ENCODE results near the gene LUZP1.

LUZP1 gene

GRCh38 chr1:23081376-23081775 lies 87.3 kb downstream of the LUZP1 start:
- POLR2A ChIA-PET = no interaction called here
- no peaks in the 10 kb centered on the region for H3K9me3 ChIP-seq (ENCODE audit: control extremely low read depth in 1 of 5, control insufficient read depth in 4 of 5, insufficient read depth in 2 of 5, low read depth in 1 of 5, low read length in 4 of 5)
- CTCF ChIA-PET = interaction anchor here (0.8 to 4.3 kb wide), 6 partner anchors 13 to 108 kb away, joined by 3 to 27 read pairs (median 5); no protein-coding TSS in a partner anchor
- no peak overlapping the region for H3K4me3 ChIP-seq (ENCODE audit: control insufficient read depth in 1 of 7, extremely low read depth in 1 of 7, insufficient read depth in 4 of 7, low read depth in 2 of 7, low read length in 6 of 7)
- H3K27ac ChIP-seq (ENCODE audit: insufficient read depth in 1 of 2, low read depth in 1 of 2, low read length in 2 of 2, poor library complexity in 1 of 2, severe bottlenecking in 2 of 2) = no peak overlapping the region
- peak in 2 of 3 donors; percentile 52 for DNase-seq
- WGBS (ENCODE audit: insufficient coverage) = 98% methylated on average over 3 of the region's 3 CpGs
- H3K36me3 ChIP-seq (ENCODE audit: control insufficient read depth in 4 of 4, insufficient read depth in 4 of 4, low read length in 3 of 4) = peaks cover 20 to 97% (median 75%) of the 10 kb centered on the region in 4 experiments
- H3K27me3 ChIP-seq (replicated peaks in 2 of 5; ENCODE audit: control insufficient read depth in 4 of 5, insufficient read depth in 5 of 5, low read length in 4 of 5) = no peaks in the 10 kb centered on the region
- no peaks in the 10 kb centered on the region for H3K4me1 ChIP-seq (ENCODE audit: control extremely low read depth in 1 of 4, control insufficient read depth in 4 of 4, insufficient read depth in 4 of 4, low read length in 3 of 4)

- Histone ChIP-seq H3K4me3 (ENCODE audit: control insufficient read depth in 1 of 7, extremely low read depth in 1 of 7, insufficient read depth in 4 of 7, low read depth in 2 of 7, low read length in 6 of 7) (no peak overlapping the region), H3K27ac (ENCODE audit: insufficient read depth in 1 of 2, low read depth in 1 of 2, low read length in 2 of 2, poor library complexity in 1 of 2, severe bottlenecking in 2 of 2) (no peak overlapping the region), H3K9me3 (ENCODE audit: control extremely low read depth in 1 of 5, control insufficient read depth in 4 of 5, insufficient read depth in 2 of 5, low read depth in 1 of 5, low read length in 4 of 5) (no peaks in the 10 kb centered on the region), H3K4me1 (ENCODE audit: control extremely low read depth in 1 of 4, control insufficient read depth in 4 of 4, insufficient read depth in 4 of 4, low read length in 3 of 4) (no peaks in the 10 kb centered on the region), H3K27me3 (replicated peaks in 2 of 5; ENCODE audit: control insufficient read depth in 4 of 5, insufficient read depth in 5 of 5, low read length in 4 of 5) (no peaks in the 10 kb centered on the region), H3K36me3 (ENCODE audit: control insufficient read depth in 4 of 4, insufficient read depth in 4 of 4, low read length in 3 of 4) (peaks cover 20 to 96% (median 72%) of the 10 kb centered on the region in 4 experiments)
- WGBS (ENCODE audit: insufficient coverage) = no CpG with 5 or more reads among the region's 3 CpGs
- CTCF ChIA-PET = interaction anchor here (1.2 to 4.3 kb wide), 5 partner anchors 13 to 105 kb away, joined by 4 to 27 read pairs (median 5); no protein-coding TSS in a partner anchor
- POLR2A ChIA-PET = no interaction called here
- DNase-seq = no peak
Observed at GRCh38 chr1:23080885-23081284, 87.8 kb downstream of the LUZP1 start.

GRCh38 chr1:23079025-23079424 lies 89.6 kb downstream of the LUZP1 start:
- H3K36me3 ChIP-seq (ENCODE audit: control insufficient read depth in 4 of 4, insufficient read depth in 4 of 4, low read length in 3 of 4) = peaks cover 18 to 84% (median 63%) of the 10 kb centered on the region in 4 experiments
- CTCF ChIA-PET = interaction anchor here (1.0 to 4.3 kb wide), 4 partner anchors 10 to 107 kb away, joined by 3 to 27 read pairs (median 4); no protein-coding TSS in a partner anchor

GRCh38 chr1:23074012-23074411 lies 94.6 kb downstream of the LUZP1 start:
- Histone ChIP-seq H3K4me3 (ENCODE audit: control insufficient read depth in 1 of 7, extremely low read depth in 1 of 7, insufficient read depth in 4 of 7, low read depth in 2 of 7, low read length in 6 of 7) (no peak overlapping the region), H3K27ac (ENCODE audit: insufficient read depth in 1 of 2, low read depth in 1 of 2, low read length in 2 of 2, poor library complexity in 1 of 2, severe bottlenecking in 2 of 2) (no peak overlapping the region), H3K4me1 (ENCODE audit: control extremely low read depth in 1 of 4, control insufficient read depth in 4 of 4, insufficient read depth in 4 of 4, low read length in 3 of 4) (peaks cover 0 to 7% (median 2%) of the 10 kb centered on the region in 4 experiments), H3K36me3 (ENCODE audit: control insufficient read depth in 4 of 4, insufficient read depth in 4 of 4, low read length in 3 of 4) (peaks cover 25 to 81% (median 52%) of the 10 kb centered on the region in 4 experiments), H3K27me3 (replicated peaks in 2 of 5; ENCODE audit: control insufficient read depth in 4 of 5, insufficient read depth in 5 of 5, low read length in 4 of 5) (no peaks in the 10 kb centered on the region), H3K9me3 (ENCODE audit: control extremely low read depth in 1 of 5, control insufficient read depth in 4 of 5, insufficient read depth in 2 of 5, low read depth in 1 of 5, low read length in 4 of 5) (no peaks in the 10 kb centered on the region)
- no peak for DNase-seq
- POLR2A ChIA-PET = no interaction called here
- CTCF ChIA-PET = no interaction called here

More at GRCh38 chr1:23079025-23079424, 89.6 kb downstream of the LUZP1 start:
- no peaks in the 10 kb centered on the region for H3K9me3 ChIP-seq (ENCODE audit: control extremely low read depth in 1 of 5, control insufficient read depth in 4 of 5, insufficient read depth in 2 of 5, low read depth in 1 of 5, low read length in 4 of 5)
- no peak overlapping the region for H3K27ac ChIP-seq (ENCODE audit: insufficient read depth in 1 of 2, low read depth in 1 of 2, low read length in 2 of 2, poor library complexity in 1 of 2, severe bottlenecking in 2 of 2)
- no peaks in the 10 kb centered on the region for H3K4me1 ChIP-seq (ENCODE audit: control extremely low read depth in 1 of 4, control insufficient read depth in 4 of 4, insufficient read depth in 4 of 4, low read length in 3 of 4)
- 98% methylated on average over 6 of the region's 6 CpGs for WGBS (ENCODE audit: insufficient coverage)
- no peak overlapping the region for H3K4me3 ChIP-seq (ENCODE audit: control insufficient read depth in 1 of 7, extremely low read depth in 1 of 7, insufficient read depth in 4 of 7, low read depth in 2 of 7, low read length in 6 of 7)
- POLR2A ChIA-PET = no interaction called here
- no peak for DNase-seq
- no peaks in the 10 kb centered on the region for H3K27me3 ChIP-seq (replicated peaks in 2 of 5; ENCODE audit: control insufficient read depth in 4 of 5, insufficient read depth in 5 of 5, low read length in 4 of 5)

GRCh38 chr1:23069675-23070074 lies 99.0 kb downstream of the LUZP1 start:
- H3K36me3 ChIP-seq (ENCODE audit: control insufficient read depth in 4 of 4, insufficient read depth in 4 of 4, low read length in 3 of 4) = peaks cover 31 to 92% (median 69%) of the 10 kb centered on the region in 4 experiments
- H3K4me3 ChIP-seq (ENCODE audit: control insufficient read depth in 1 of 7, extremely low read depth in 1 of 7, insufficient read depth in 4 of 7, low read depth in 2 of 7, low read length in 6 of 7) = no peak overlapping the region
- no peak for DNase-seq
- CTCF ChIA-PET = interaction anchor here (0.7 kb wide), 1 partner anchor 10 kb away, joined by 3 read pairs; no protein-coding TSS in a partner anchor
- no peak overlapping the region for H3K27ac ChIP-seq (ENCODE audit: insufficient read depth in 1 of 2, low read depth in 1 of 2, low read length in 2 of 2, poor library complexity in 1 of 2, severe bottlenecking in 2 of 2)
- POLR2A ChIA-PET = interaction anchor here (0.7 kb wide), 1 partner anchor 57 kb away, joined by 3 read pairs; no protein-coding TSS in a partner anchor
- H3K4me1 ChIP-seq (ENCODE audit: control extremely low read depth in 1 of 4, control insufficient read depth in 4 of 4, insufficient read depth in 4 of 4, low read length in 3 of 4) = peaks cover 0 to 7% (median 2%) of the 10 kb centered on the region in 4 experiments
- WGBS (ENCODE audit: insufficient coverage) = 100% methylated on average over 3 of the region's 4 CpGs
- no peaks in the 10 kb centered on the region for H3K27me3 ChIP-seq (replicated peaks in 2 of 5; ENCODE audit: control insufficient read depth in 4 of 5, insufficient read depth in 5 of 5, low read length in 4 of 5)
- no peaks in the 10 kb centered on the region for H3K9me3 ChIP-seq (ENCODE audit: control extremely low read depth in 1 of 5, control insufficient read depth in 4 of 5, insufficient read depth in 2 of 5, low read depth in 1 of 5, low read length in 4 of 5)

- DNase-seq = no peak
- Histone ChIP-seq H3K4me1 (ENCODE audit: control extremely low read depth in 1 of 4, control insufficient read depth in 4 of 4, insufficient read depth in 4 of 4, low read length in 3 of 4) (peaks cover 0 to 7% (median 2%) of the 10 kb centered on the region in 4 experiments), H3K27ac (ENCODE audit: insufficient read depth in 1 of 2, low read depth in 1 of 2, low read length in 2 of 2, poor library complexity in 1 of 2, severe bottlenecking in 2 of 2) (no peak overlapping the region), H3K27me3 (replicated peaks in 2 of 5; ENCODE audit: control insufficient read depth in 4 of 5, insufficient read depth in 5 of 5, low read length in 4 of 5) (no peaks in the 10 kb centered on the region), H3K36me3 (ENCODE audit: control insufficient read depth in 4 of 4, insufficient read depth in 4 of 4, low read length in 3 of 4) (peaks cover 31 to 93% (median 71%) of the 10 kb centered on the region in 4 experiments), H3K9me3 (ENCODE audit: control extremely low read depth in 1 of 5, control insufficient read depth in 4 of 5, insufficient read depth in 2 of 5, low read depth in 1 of 5, low read length in 4 of 5) (no peaks in the 10 kb centered on the region), H3K4me3 (ENCODE audit: control insufficient read depth in 1 of 7, extremely low read depth in 1 of 7, insufficient read depth in 4 of 7, low read depth in 2 of 7, low read length in 6 of 7) (no peak overlapping the region)
- WGBS (ENCODE audit: insufficient coverage) = 90% methylated on average over 1 of the region's 2 CpGs
- ChIA-PET CTCF (interaction anchor here (0.7 to 1.0 kb wide), 2 partner anchors 11 to 115 kb away, joined by 3 read pairs; no protein-coding TSS in a partner anchor), POLR2A (no interaction called here)
Observed at GRCh38 chr1:23069149-23069548, 99.5 kb downstream of the LUZP1 start.

GRCh38 chr1:23066075-23066474 lies 102.6 kb downstream of the LUZP1 start:
- H3K4me1 ChIP-seq (ENCODE audit: control extremely low read depth in 1 of 4, control insufficient read depth in 4 of 4, insufficient read depth in 4 of 4, low read length in 3 of 4) = no peaks in the 10 kb centered on the region
- no peak overlapping the region for H3K4me3 ChIP-seq (ENCODE audit: control insufficient read depth in 1 of 7, extremely low read depth in 1 of 7, insufficient read depth in 4 of 7, low read depth in 2 of 7, low read length in 6 of 7)
- POLR2A ChIA-PET = no interaction called here
- WGBS (ENCODE audit: insufficient coverage) = 100% methylated on average over 1 of the region's 2 CpGs
- H3K27me3 ChIP-seq (replicated peaks in 2 of 5; ENCODE audit: control insufficient read depth in 4 of 5, insufficient read depth in 5 of 5, low read length in 4 of 5) = no peaks in the 10 kb centered on the region
- CTCF ChIA-PET = interaction anchor here (0.7 to 1.2 kb wide), 4 partner anchors 10 to 32 kb away, joined by 3 to 4 read pairs (median 4); no protein-coding TSS in a partner anchor
- no peak for DNase-seq
- no peak overlapping the region for H3K27ac ChIP-seq (ENCODE audit: insufficient read depth in 1 of 2, low read depth in 1 of 2, low read length in 2 of 2, poor library complexity in 1 of 2, severe bottlenecking in 2 of 2)
- H3K36me3 ChIP-seq (ENCODE audit: control insufficient read depth in 4 of 4, insufficient read depth in 4 of 4, low read length in 3 of 4) = peaks cover 32 to 90% (median 65%) of the 10 kb centered on the region in 4 experiments
- no peaks in the 10 kb centered on the region for H3K9me3 ChIP-seq (ENCODE audit: control extremely low read depth in 1 of 5, control insufficient read depth in 4 of 5, insufficient read depth in 2 of 5, low read depth in 1 of 5, low read length in 4 of 5)

Data from common myeloid progenitor, CD34-positive (primary cell).